Measurements from ENCODE around the gene ECE1. TPM values are rescaled to one million over a fixed set of nuclear protein-coding genes. Genes with fewer than 3 reads are reported as not detected.

The ECE1 gene
- total and polyA plus RNA-seq, 9 of the 15 experiments (the other 6 are each of a cell fraction or from before 2014, with no cell fraction given) = 0.56 to 34.8 (median 11.0) TPM

- in situ Hi-C loops (cut with MboI) (no loop called here), intact Hi-C loops (cut with micrococcal nuclease) (no loop called here)
- no TSS peak for BruUV-seq (replicated peaks)
- Histone ChIP-seq H3K36me3 (ENCODE audit: control insufficient read depth, insufficient read depth, low read length) (no peaks in the 10 kb centered on the region), H3K4me3 (no peak overlapping the region), H2AFZ (ENCODE audit: low read depth, low read length) (no peak overlapping the region), H3K27me3 (ENCODE audit: control insufficient read depth in 2 of 2, insufficient read depth in 2 of 2, low read length in 2 of 2) (no peaks in the 10 kb centered on the region; a peak in 1 of 5 replicates), H3K9me3 (replicated peaks; ENCODE audit: control insufficient read depth, insufficient read depth, low read depth, low read length) (no peaks in the 10 kb centered on the region), H4K20me1 (replicated peaks; ENCODE audit: control insufficient read depth, insufficient read depth, low read length) (peaks cover 57% of the 10 kb centered on the region), H3K9me1 (ENCODE audit: control insufficient read depth, insufficient read depth, low read length) (no peaks in the 10 kb centered on the region), H3K4me2 (ENCODE audit: insufficient read depth, low read length) (no peak overlapping the region), H3K79me2 (ENCODE audit: control insufficient read depth, insufficient read depth, low read length) (no peaks in the 10 kb centered on the region), H3K27ac (ENCODE audit: extremely low read depth, low read depth, low read length) (no peak overlapping the region), H3K4me1 (replicated peaks in 1 of 2; ENCODE audit: control insufficient read depth in 2 of 2, insufficient read depth in 2 of 2, low read length in 2 of 2) (peaks cover 6 to 15% of the 10 kb centered on the region in 2 experiments; a peak in 3 of 5 replicates), H3K9ac (ENCODE audit: insufficient read depth in 1 of 2, low read depth in 2 of 2, low read length in 2 of 2) (peak overlapping the region in 1 of 2 experiments; percentile 14; a peak in 1 of 4 replicates)
- CTCF ChIA-PET (ENCODE audit: low intra/inter-chr PET ratio) = no interaction called here
- WGBS (ENCODE audit: insufficient coverage, low coverage, missing lambda C conversion rate) = 69% methylated on average over 17 of the region's 17 CpGs
- TF ChIP-seq ZNF23 (CRISPR knock-in tag; IDR thresholded peaks at IDR 0.05) = no peak
- no peak for TF ChIP-seq E2F3 (CRISPR knock-in tag; IDR thresholded peaks at IDR 0.05)
- no peak for TF ChIP-seq L3MBTL2 (IDR thresholded peaks at IDR 0.05)
- no peak for TF ChIP-seq EP400 (IDR thresholded peaks at IDR 0.05)
- POLR2A ChIA-PET = interaction anchor here (1.4 to 1.5 kb wide), 2 partner anchors 22 to 32 kb away, joined by 3 to 4 read pairs; no protein-coding TSS in a partner anchor
- ATAC-seq (no peak; the same call in 2 of the 3 replicates), DNase-seq (ENCODE audit: extremely low read depth in 1 of 4, low spot score in 3 of 4) (no peak), FAIRE-seq (no peak)
These were observed 3.4 kb upstream of the ECE1 start for GRCh38 chr1:21293537-21294265.

- H3K4me3 ChIP-seq = no peak overlapping the region
- no peaks in the 10 kb centered on the region for H3K36me3 ChIP-seq (ENCODE audit: control insufficient read depth, insufficient read depth, low read length)
- H3K27me3 ChIP-seq (ENCODE audit: control insufficient read depth in 2 of 2, insufficient read depth in 2 of 2, low read length in 2 of 2) = no peaks in the 10 kb centered on the region; a peak in 1 of 5 replicates
- H3K27ac ChIP-seq (ENCODE audit: extremely low read depth, low read depth, low read length) = no peak overlapping the region
- no TSS peak for BruUV-seq (replicated peaks)
- peaks cover 55% of the 10 kb centered on the region for H4K20me1 ChIP-seq (replicated peaks; ENCODE audit: control insufficient read depth, insufficient read depth, low read length)
- H3K4me2 ChIP-seq (ENCODE audit: insufficient read depth, low read length) = no peak overlapping the region
- H3K9me1 ChIP-seq (ENCODE audit: control insufficient read depth, insufficient read depth, low read length) = no peaks in the 10 kb centered on the region
- in situ Hi-C loops (cut with MboI) (no loop called here), intact Hi-C loops (cut with micrococcal nuclease) (no loop called here)
- ATAC-seq (no peak; the same call in 2 of the 3 replicates), FAIRE-seq (no peak), DNase-seq (ENCODE audit: extremely low read depth in 1 of 4, low spot score in 3 of 4) (no peak)
- 38% methylated on average over 9 of the region's 9 CpGs for WGBS (ENCODE audit: insufficient coverage, low coverage, missing lambda C conversion rate)
- peak overlapping the region in 1 of 2 experiments; percentile 14; a peak in 1 of 4 replicates for H3K9ac ChIP-seq (ENCODE audit: insufficient read depth in 1 of 2, low read depth in 2 of 2, low read length in 2 of 2)
- POLR2A ChIA-PET = interaction anchor here (1.4 to 1.5 kb wide), 2 partner anchors 22 to 31 kb away, joined by 3 to 4 read pairs; no protein-coding TSS in a partner anchor
- peaks cover 6 to 12% of the 10 kb centered on the region in 2 experiments; a peak in 3 of 5 replicates for H3K4me1 ChIP-seq (replicated peaks in 1 of 2; ENCODE audit: control insufficient read depth in 2 of 2, insufficient read depth in 2 of 2, low read length in 2 of 2)
- no peak for TF ChIP-seq VEZF1 (CRISPR knock-in tag; IDR thresholded peaks at IDR 0.05)
- no peak overlapping the region for H2AFZ ChIP-seq (ENCODE audit: low read depth, low read length)
- no peaks in the 10 kb centered on the region for H3K79me2 ChIP-seq (ENCODE audit: control insufficient read depth, insufficient read depth, low read length)
- CTCF ChIA-PET (ENCODE audit: low intra/inter-chr PET ratio) = no interaction called here
- no peaks in the 10 kb centered on the region for H3K9me3 ChIP-seq (replicated peaks; ENCODE audit: control insufficient read depth, insufficient read depth, low read depth, low read length)
These were observed 2.8 kb upstream of the ECE1 start for GRCh38 chr1:21292984-21293536.
